Brain microvascular endothelial cell (primary cell): ENCODE data around the gene MRGPRE.

Experiments used
- DNase-seq: peaks from one replicate; pipeline ENCODE4 v3.0.0-alpha.2; 2020
- H3K27ac ChIP-seq: fragments of 250-450 bp; sonication (Bioruptor Pico); 2 replicates; pipeline ENCODE4 v1.5.1; 2020; ENCODE audit warnings: mild to moderate bottlenecking, moderate library complexity
- H3K27me3 ChIP-seq: fragments of 250-450 bp; sonication (Bioruptor Pico); replicated peaks from 2 replicates; pipeline ENCODE4 v1.5.1; 2020; ENCODE audit warnings: mild to moderate bottlenecking
- H3K36me3 ChIP-seq: fragments of 250-450 bp; sonication (Bioruptor Pico); replicated peaks from 2 replicates; pipeline ENCODE4 v1.5.1; 2020; ENCODE audit warnings: mild to moderate bottlenecking
- H3K4me3 ChIP-seq: 2 replicates; pipeline ENCODE4 v1.5.1; 2011; ENCODE audit warnings: low read depth, mild to moderate bottlenecking, control low read depth, low read length, moderate library complexity
- CTCF ChIP-seq: IDR thresholded peaks from 2 replicates; pipeline ENCODE4 v1.5.1; 2011; ENCODE audit warnings: low read depth, mild to moderate bottlenecking, moderate library complexity, low read length, control low read depth, inconsistent platforms; ENCODE audit errors: missing control alignments
- in situ Hi-C: cut with HindIII; loops from 2 replicates; pipeline ENCODE4 v1.10.0; 2017; ENCODE audit warnings: low sequenced_read_pairs, low pct_ligation_motif_present

MRGPRE gene

GRCh38 chr11:3193373-3194015 lies 38.7 kb downstream of the MRGPRE start:
- no peak for DNase-seq
- Histone ChIP-seq H3K27me3 (peaks cover 5% of the 10 kb centered on the region), H3K36me3 (no peaks in the 10 kb centered on the region), H3K27ac (no peak overlapping the region), H3K4me3 (no peak overlapping the region)
- TF ChIP-seq CTCF = no peak
- in situ Hi-C loops = no loop called here

- in situ Hi-C loops = no loop called here
These were observed 39.5 kb downstream of the MRGPRE start for GRCh38 chr11:3192511-3193372.

GRCh38 chr11:3191586-3192324 lies 40.5 kb downstream of the MRGPRE start:
- no peak overlapping the region for H3K4me3 ChIP-seq
- peaks cover 3% of the 10 kb centered on the region for H3K27me3 ChIP-seq
- in situ Hi-C loops = no loop called here
- H3K36me3 ChIP-seq = no peaks in the 10 kb centered on the region
- no peak overlapping the region for H3K27ac ChIP-seq
- TF ChIP-seq CTCF = no peak
- no peak for DNase-seq

More at GRCh38 chr11:3192511-3193372, 39.5 kb downstream of the MRGPRE start:
- no peak for DNase-seq
- peaks cover 5% of the 10 kb centered on the region for H3K27me3 ChIP-seq
- no peaks in the 10 kb centered on the region for H3K36me3 ChIP-seq
- H3K4me3 ChIP-seq = no peak overlapping the region
- no peak overlapping the region for H3K27ac ChIP-seq
- TF ChIP-seq CTCF = no peak

- in situ Hi-C loops = no loop called here
- Histone ChIP-seq H3K27me3 (peaks cover 3% of the 10 kb centered on the region), H3K4me3 (no peak overlapping the region), H3K36me3 (no peaks in the 10 kb centered on the region), H3K27ac (no peak overlapping the region)
- no peak for DNase-seq
- TF ChIP-seq CTCF = no peak
These were observed 41.6 kb downstream of the MRGPRE start for GRCh38 chr11:3190600-3190999.

- Histone ChIP-seq H3K36me3 (no peaks in the 10 kb centered on the region), H3K4me3 (no peak overlapping the region), H3K27ac (no peak overlapping the region), H3K27me3 (peaks cover 3% of the 10 kb centered on the region)
- in situ Hi-C loops = no loop called here
- no peak for TF ChIP-seq CTCF
- no peak for DNase-seq
These were observed 42.2 kb downstream of the MRGPRE start for GRCh38 chr11:3189886-3190583.
